ENCODE data around the gene CDC6.
"Not testable (repeated sequence)": the region's sequence is repeated elsewhere in the genome, so short reads cannot be mapped to it uniquely, and the experiment has no call there.

CDC6 gene

DNA sequence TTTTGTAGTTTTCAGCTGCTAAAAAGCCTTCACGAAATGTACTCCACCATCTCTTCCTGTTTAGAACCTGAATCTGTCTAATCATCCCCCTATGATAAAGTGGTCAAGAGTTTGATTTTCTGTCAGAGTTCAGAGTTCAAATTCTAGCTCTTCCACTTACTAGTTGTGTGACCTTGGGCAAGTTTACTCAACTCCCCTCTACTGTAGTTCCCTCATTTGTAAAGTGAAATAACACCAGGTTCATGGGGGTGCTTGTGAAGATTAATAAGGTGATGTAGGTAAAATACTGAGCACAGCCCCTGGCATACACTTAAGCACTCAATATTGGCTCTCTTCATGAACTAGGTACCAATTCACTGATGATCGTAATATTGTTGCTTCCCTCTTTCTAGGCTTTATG is 1.2 kb upstream of the CDC6 start:
- no peak for DNase-seq (ENCODE audit: low read depth in 2 of 2)

DNA sequence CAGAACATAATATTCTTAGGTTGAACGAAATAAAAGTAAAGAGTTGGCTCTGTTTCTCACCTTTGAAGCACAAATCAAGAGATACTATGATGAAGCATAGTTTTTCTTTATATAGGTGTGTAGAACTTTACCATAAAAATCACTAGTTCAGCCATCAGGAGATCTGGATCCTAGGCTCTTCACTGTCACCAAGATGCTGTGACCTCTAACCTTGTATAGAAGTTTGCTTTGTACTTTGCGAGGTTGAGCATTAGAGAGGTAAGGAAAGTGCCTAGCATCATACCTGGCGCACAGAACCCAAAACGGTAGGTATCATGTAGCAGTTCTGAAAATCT is 553 bp upstream of the CDC6 start:
- DNase-seq (ENCODE audit: low read depth in 2 of 2) = no peak

DNA sequence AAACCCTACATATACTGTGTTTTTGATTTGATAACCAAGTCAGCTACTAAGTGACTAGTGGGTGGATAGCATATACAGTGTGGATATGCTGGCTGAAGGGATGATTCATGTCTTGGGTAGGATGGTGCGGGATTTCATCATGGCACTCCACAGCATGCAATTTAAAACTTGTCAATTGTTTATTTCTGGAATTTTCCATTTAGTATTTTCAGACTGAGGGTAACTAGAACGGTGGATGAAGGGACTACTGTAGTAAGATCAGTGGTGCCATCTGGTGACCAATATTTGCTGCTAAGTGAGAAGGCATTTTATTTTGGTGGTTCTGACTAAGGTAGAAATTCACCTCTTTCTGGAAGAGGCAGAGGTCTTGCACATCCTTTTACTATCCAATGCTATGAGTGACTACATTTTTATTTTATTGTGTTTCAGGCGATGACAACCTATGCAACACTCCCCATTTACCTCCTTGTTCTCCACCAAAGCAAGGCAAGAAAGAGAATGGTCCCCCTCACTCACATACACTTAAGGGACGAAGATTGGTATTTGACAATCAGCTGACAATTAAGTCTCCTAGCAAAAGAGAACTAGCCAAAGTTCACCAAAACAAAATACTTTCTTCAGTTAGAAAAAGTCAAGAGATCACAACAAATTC is 3.1 kb downstream of the CDC6 start:
- DNase-seq (ENCODE audit: low read depth in 2 of 2) = no peak

DNA sequence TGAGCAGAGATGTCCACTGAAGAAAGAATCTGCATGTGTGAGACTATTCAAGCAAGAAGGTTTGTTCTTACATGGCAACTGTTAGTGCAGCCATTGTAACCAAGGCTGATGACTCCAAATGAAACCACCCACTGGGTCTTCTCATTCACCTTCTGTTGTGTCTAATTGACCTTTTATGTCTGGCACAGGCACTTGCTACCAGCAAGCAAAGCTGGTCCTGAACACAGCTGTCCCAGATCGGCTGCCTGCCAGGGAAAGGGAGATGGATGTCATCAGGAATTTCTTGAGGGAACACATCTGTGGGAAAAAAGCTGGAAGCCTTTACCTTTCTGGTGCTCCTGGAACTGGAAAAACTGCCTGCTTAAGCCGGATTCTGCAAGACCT is 3.6 kb downstream of the CDC6 start:
- DNase-seq (ENCODE audit: low read depth in 2 of 2) = no peak

DNA sequence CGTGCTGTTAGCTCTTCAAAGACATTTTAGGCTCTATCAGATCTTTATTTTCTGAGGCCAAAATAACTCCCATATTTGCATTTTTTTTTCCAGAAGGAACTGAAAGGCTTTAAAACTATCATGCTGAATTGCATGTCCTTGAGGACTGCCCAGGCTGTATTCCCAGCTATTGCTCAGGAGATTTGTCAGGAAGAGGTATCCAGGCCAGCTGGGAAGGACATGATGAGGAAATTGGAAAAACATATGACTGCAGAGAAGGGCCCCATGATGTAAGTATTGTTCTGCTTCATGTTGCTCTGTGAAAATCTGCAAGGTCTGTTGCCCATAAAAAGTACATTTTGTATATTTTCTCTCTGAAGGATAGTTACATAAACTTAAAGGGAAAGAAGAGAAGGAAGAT is 5.7 kb downstream of the CDC6 start:
- no peak for DNase-seq (ENCODE audit: low read depth in 2 of 2)

DNA sequence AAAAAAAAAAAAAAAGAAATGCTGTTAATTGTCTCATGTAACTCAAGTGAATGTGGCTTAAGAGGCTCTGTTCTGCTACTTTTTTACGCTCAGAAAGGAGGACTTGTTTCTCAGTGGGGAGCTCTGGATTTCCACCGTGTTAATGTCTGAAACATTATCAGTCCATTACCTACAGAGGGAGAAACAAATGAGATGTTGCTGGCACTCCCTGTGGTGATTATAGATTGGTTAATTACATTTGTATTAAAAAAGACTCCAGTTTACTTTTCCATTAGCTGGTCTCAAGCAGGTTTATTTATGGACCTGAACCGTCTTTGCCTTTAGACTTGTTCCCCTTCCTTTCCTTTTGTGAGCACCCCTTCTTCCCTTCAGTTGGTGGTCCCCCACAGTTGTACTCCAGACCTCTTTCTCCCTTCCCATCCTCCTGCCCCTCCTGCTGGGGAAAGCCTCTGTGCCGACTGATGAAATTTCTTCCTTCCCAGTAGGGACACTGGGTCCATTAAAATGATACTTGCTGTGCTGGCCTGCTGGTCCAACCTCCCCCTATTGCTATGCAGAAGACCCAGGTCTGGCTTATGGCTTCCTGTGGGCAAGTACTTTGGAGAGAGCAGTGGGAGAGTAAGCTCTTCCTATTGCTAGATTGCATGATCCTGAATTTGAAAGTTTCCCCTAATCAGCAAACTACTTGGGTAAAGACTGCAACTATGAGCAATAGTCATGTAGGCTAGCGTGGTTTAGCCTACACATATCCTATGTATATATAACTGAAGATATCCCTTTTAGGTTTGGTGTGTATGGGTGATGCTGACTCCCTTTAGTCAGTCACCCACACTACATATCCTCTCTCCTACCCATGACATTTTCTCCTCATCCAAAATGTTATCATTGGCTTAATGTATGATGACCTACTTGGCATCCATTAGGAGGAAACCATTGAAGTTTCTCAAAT is 8.1 kb downstream of the CDC6 start:
- no peak for DNase-seq (ENCODE audit: low read depth in 2 of 2)

DNA sequence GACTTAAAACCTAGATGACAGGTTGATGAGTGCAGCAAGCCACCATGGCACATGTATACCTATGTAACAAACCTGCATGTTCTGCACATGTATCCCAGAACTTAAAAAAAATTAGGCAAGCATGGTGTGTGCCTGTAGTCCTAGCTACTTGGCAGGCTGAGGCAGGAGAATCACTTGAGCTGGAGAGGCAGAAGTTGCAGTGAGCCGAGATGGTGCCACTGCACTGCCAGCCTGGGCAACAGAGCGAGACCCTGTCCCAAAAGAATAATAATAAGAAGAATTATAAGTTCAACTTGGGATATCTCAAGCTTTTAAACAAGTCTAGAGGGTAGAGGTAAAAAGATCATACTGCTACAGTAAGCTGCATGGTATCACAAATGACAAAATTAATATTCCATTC is 9.8 kb downstream of the CDC6 start:
- DNase-seq (ENCODE audit: low read depth in 2 of 2) = no peak

DNA sequence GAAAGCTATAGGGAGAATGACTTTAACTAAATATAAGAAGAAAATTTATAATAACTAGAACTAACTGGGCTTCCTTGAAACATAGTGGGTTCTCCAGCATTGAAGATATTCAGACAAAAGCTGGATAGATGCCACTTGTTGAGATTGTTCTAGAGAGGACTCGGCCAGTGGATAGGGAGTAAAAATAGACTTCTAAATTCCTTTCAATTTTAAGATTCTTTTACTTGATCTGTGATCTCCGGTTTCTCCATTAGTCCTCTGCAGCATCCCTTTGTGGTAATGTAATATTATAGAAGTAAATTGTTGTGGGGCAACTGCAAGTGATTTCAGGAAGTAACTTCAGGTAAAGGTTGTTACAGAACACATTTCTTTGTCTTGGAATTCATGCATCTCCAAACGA is 11.0 kb downstream of the CDC6 start:
- DNase-seq (ENCODE audit: low read depth in 2 of 2) = no peak

DNA sequence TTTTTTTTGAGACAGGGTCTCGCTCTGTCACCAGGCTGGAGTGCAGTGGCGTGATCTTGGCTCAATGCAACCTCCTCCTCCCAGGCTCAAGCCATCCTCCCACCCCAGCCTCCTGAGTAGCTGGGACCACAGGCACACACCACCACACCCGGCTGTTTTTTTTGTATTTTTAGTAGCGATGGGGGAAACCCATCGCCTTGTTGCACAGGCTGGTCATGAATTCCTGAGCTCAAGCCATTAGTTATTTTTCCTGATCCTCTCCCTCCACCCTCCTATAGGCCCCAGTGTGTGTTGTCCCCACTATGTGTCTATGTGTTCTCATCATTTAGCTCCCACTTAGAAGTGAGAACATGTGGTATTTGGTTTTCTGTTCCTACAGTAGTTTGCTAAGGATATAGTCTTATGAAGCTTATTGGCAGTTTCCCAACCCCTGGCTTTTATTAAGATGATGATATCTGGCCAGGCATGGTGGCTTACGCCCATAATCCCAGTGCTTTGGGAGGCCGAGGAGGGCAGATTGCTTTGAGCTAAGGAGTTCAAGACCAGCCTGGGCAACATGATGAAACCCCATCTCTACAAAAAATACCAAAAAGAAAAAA is 11.6 kb downstream of the CDC6 start:
- DNase-seq (ENCODE audit: low read depth in 2 of 2) = not testable (repeated sequence)

DNA sequence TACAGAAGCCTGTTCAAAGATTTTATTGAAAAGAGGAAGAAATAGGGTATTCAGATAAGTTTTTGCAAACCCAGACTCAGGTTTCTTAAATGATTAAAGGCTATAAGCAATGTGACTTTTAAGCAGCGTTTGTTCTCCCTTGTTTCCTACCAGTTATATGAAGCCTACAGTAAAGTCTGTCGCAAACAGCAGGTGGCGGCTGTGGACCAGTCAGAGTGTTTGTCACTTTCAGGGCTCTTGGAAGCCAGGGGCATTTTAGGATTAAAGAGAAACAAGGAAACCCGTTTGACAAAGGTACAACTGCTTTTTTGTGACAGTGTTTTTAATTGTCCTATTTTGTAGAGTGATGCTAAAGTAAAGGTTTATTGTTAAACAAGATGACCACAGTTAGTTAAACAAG is 13.6 kb downstream of the CDC6 start:
- DNase-seq (ENCODE audit: low read depth in 2 of 2) = no peak

DNA sequence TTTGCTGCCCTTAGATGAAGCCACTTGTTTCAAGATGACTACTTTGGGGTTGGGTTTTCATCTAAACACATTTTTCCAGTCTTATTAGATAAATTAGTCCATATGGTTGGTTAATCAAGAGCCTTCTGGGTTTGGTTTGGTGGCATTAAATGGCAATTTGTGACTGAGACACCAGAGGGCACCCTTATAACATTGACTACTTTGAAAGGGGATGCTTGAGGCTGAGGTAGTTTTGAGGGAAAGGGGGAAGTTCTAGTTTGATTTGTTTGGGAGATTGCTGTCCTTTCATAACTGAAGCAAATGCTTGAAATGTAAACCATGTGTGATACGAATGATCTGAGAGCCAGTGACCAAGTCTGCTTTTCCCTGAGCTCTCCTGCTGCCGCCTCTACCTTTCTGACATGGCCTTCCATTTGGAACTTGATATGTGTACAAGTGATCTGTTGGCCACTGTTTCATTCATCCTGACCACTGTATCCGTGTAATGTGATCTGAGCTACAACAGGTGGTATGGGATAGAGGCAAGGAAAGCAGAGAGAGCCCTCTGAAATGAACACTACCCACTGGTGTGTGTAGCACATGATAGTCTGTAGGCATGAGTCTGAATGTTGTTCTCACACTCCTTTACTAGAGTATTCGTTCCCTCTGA is 15.5 kb downstream of the CDC6 start:
- DNase-seq (ENCODE audit: low read depth in 2 of 2) = no peak

DNA sequence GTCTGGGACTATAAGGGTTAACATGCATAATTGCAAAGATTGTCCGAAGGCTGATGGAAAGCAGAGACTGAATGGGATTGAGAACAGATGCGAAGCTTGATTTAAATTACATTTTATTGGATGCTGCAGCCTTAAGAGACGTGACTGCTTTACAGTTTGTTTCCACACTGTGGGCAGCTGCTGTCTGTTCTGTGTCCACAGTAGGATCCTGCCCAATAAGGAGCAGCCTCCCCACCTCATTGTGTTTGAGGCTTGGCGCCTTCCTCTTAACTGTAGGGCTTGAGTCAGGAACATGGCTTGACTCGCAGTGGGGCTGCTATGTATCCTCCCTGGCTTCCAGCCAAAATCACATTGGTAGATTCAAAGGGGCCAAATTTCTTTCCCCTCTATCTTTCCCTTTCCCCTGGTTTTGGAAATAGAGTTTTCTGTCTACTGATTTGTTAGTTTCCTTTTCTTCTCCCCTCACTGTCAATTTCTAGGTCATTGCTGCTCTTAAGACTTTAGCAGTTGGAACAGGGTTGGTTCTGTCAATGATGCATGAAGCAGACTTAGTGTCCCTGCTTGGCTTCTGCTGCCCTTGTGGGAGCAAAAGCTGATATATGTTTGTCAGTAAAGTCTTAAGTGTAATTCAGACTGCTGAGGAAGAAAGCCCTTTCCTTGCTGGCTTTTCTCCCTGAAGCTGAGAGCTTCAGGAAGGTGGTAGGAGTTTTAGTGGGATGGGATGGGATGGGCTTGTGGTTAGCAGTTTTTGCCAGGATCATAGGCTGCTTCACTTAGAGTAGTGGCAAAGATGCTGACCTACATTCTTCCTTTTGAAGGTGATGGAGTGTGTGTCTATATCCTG is 16.3 kb downstream of the CDC6 start:
- no peak for DNase-seq (ENCODE audit: low read depth in 2 of 2)

DNA sequence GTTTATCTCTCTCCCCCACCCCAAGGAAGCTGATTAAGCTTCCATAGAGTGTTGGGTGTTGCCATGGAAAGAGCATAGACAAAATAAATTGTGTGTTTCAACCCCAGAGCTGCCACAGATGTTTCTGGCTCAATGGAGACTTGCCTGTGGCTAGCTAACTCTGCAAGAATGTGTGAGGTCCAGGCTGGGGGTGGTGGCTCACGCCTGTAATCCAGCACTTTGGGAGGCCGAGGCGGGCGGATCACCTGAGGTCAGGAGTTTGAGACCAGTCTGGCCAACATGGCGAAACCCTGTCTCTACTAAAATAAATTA is 16.8 kb downstream of the CDC6 start:
- not testable (repeated sequence) for DNase-seq (ENCODE audit: low read depth in 2 of 2)

DNA sequence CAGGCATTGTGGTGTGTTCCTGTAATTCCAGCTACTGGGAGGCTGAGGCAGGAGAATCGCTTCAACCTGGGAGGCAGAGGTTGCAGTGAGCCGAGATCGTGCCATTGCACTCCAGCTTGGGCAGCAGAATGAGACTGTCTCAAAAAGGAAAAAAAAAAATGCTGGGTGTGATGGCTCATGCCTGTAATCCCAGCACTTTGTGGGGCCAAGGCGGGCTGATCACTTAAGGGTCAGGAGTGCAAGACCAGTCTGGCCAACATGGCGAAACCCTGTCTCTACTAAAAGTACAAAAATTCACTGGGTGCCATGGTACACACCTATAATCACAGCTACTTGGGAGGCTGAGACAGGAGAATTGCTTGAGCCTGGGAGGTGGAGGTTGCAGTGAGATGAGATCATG is 17.2 kb downstream of the CDC6 start:
- not testable (repeated sequence) for DNase-seq (ENCODE audit: low read depth in 2 of 2)

DNA sequence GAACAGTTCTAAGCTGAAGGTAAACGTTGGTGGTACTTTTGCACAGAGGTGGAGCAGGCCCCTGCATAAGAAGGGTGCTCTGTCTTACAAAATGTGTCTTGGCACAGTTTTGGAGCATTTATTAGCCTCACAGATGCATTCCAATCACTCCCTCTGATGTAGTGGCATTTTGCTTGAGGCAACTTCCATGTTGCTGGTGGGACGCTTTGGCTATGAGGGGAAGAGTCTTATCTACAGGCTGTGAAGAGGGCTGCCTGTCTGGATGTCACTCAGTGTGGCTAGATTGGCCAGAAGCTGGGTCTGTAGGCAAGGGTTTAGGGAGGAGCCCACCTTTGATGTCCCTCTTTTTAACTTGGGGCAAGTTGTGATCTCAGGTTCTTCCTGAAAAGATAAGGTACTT is 18.7 kb downstream of the CDC6 start:
- no peak for DNase-seq (ENCODE audit: low read depth in 2 of 2)

DNA sequence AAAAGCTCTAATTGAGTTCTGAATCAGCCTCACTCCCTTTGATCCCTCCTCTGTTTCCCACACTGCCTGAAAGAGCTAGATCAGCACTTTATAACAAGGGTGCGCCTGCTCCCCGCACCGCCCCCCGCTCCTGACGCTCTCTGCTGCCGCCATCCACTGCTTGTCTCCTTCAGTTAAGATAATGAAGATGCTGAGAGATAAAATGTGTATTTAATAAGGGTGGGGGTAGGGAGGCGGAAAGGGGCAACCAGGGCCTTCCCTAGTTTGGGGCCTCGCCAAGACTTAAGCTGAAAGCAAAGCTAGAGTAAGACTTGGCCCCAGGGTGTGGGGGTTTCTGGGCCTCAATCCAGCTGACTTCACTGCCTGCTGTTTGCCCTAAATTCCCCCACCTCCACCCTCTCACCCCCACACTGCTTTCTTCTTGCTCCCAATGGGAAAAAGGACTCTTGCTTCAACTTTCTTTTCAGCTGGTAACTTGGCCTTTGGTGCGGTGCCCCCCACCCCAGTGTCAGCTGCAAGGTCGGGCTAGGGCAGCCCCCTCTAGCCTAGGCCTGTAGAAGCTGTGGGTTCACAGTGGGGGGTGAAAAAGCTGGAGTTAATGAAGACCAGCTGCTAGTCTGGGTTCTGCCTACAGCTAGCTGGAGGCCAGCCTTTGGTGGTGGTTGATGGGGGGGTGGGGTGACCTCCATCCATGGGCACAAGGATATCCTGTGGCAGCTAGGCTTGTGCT is 19.5 kb downstream of the CDC6 start:
- DNase-seq (ENCODE audit: low read depth in 2 of 2) = no peak

DNA sequence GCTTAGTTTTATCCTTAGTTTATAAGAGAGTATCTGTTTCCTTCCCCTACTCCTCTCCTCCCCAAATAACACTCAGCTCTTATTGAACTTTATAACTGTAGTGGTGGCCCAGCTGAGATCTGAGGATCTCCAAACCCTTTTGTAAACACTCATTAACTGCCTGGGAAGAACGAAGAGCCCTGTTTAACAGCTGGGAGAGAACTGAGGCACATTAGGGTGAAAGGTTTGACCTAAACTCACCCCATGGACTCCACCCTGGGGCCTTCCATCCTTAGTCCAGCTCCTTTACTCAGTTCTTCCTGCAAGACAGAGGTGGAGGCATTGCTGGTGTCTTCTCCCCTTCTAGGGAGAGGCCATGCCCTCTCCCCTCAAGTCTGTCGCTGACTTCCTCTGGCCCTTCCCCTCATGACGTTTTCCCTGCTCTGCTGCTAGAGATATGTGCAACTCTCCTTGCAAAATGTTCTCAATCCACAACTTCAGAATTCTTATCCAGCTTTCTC is 20.1 kb downstream of the CDC6 start:
- no peak for DNase-seq (ENCODE audit: low read depth in 2 of 2)

DNA sequence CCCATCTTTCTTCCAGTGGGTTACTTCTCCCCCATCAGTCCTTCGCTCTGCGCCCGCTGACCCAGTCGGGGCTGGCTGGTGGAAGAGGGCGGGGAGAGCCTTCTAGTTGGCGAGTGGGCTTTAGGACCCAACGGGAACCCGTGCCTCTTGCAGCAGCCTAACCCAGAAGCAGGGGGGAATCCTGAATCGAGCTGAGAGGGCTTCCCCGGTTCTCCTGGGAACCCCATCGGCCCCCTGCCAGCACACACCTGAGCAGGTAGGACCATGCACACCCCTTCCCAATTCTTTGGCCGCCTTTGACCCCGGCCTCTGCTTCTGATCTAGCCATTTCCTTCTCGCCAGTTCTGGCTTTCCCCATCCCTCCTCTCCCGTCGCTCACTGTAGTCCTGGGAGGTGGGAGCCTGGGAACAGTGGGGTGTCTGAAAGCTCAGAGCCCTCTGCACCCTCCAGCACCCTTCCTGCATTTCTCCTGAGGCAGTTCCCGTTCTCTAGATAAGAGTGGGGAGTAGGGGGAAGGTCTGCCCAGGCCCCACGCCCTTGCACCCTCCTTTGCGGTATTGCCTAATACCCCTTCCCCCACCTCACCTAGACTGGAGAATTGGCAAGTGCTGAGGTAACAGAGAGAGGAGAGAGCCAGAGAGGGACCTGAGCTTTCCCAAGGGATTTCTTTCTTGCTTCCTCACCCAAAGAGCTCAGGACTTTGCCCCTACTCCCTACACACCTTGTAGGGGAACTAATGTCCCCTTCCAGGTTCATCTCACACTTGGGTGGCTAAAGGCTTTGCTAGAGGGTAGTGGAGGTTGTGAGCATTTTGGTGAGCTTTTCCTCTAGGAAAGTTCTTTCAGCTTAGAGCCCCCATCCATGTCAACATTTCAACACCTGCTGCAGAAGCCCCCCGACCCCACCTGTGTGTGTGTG is 21.6 kb downstream of the CDC6 start, which contains the start of gene RARA:
TSS of gene RARA (plus strand) at position 150 of the 918 bp plus-strand sequence. CDS start 22,039 bp downstream, outside the sequence.
- no peak for DNase-seq (ENCODE audit: low read depth in 2 of 2)

DNA sequence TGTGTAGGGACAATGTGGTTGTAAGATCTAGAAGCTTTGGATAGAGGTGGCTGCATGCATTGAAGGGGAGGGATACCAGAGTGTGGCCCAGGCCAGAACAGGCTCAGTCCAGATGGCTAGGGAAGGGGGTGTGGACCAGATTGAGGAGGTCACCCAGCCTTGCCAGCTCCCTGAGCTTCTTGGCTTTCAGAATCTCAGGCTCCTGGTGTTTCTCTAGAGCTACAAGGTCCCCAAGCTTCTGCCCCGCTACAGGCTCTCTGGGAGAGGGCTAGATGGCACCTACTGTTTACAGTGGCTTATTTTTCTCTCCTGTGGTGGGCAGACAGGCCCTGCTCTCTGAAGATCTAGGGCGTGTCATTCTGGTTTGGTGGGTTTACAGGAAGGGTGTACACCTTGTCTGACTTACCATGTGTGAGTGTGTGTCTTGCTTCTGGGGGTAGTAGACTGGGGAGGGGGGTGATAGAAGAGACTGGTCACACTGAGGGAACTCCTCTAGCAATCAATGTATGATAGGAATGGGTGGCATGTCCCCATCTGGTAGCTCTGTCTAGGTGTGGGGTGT is 22.4 kb downstream of the CDC6 start:
- DNase-seq (ENCODE audit: low read depth in 2 of 2) = no peak

Measured in stimulated activated CD8-positive, alpha-beta memory T cell treated with anti-CD3 and anti-CD28 coated beads, Interleukin-2, amount 100 ng/mL, for 1 hour (primary cell).